Loucy (cell line): Measurements from ENCODE around the gene MPL.

Experiments used
- H2AFZ ChIP-seq: fragments of 200-600 bp; sonication (generic); 2 replicates; pipeline ENCODE4 v1.6.0; 2016; ENCODE audit warnings: antibody characterized with exemption, mild to moderate bottlenecking, low read length, moderate library complexity
- H3F3A ChIP-seq: fragments of 200-600 bp; 2 replicates; pipeline ENCODE4 v1.6.0; 2016; ENCODE audit warnings: antibody characterized with exemption, low read depth, mild to moderate bottlenecking
- H3K27me3 ChIP-seq: fragments of 200-600 bp; sonication (generic); 2 replicates; pipeline ENCODE4 v1.6.1; 2014; ENCODE audit warnings: low read length, mild to moderate bottlenecking; ENCODE audit not compliant: insufficient read depth, poor library complexity, severe bottlenecking
- H3K36me3 ChIP-seq: fragments of 200-600 bp; sonication (generic); 2 replicates; pipeline ENCODE4 v1.6.1; 2016; ENCODE audit warnings: low read length; ENCODE audit not compliant: insufficient read depth
- H3K4me1 ChIP-seq: fragments of 200-600 bp; sonication (generic); 2 replicates; pipeline ENCODE4 v1.5.1; 2014; ENCODE audit warnings: low read length, mild to moderate bottlenecking; ENCODE audit not compliant: insufficient read depth, poor library complexity, severe bottlenecking
- H3K4me2 ChIP-seq: fragments of 200-600 bp; sonication (generic); 2 replicates; pipeline ENCODE4 v1.6.0; 2014; ENCODE audit warnings: antibody characterized with exemption, low read length, low read depth, mild to moderate bottlenecking; ENCODE audit not compliant: poor library complexity, severe bottlenecking
- H3K4me3 ChIP-seq: fragments of 200-600 bp; sonication (generic); 2 replicates; pipeline ENCODE4 v1.5.1; 2014; ENCODE audit warnings: low read length, mild to moderate bottlenecking, mixed read lengths; ENCODE audit not compliant: poor library complexity, severe bottlenecking
- H3K79me2 ChIP-seq: fragments of 200-600 bp; sonication (generic); 2 replicates; pipeline ENCODE4 v1.6.1; 2014; ENCODE audit warnings: low read length; ENCODE audit not compliant: insufficient read depth
- H3K9ac ChIP-seq: fragments of 200-600 bp; sonication (generic); 2 replicates; pipeline ENCODE4 v1.6.0; 2014; ENCODE audit warnings: mild to moderate bottlenecking, low read depth, low read length, moderate library complexity; ENCODE audit not compliant: poor library complexity, severe bottlenecking
- H3K9me2 ChIP-seq: fragments of 200-600 bp; sonication (generic); replicated peaks from 2 replicates; pipeline ENCODE4 v1.6.1; 2016; ENCODE audit warnings: low read depth, low read length, mixed read lengths
- H3K9me3 ChIP-seq: fragments of 200-600 bp; sonication (generic); 2 replicates; pipeline ENCODE4 v1.6.1; 2014; ENCODE audit warnings: mild to moderate bottlenecking, antibody characterized with exemption, low read length, low read depth; ENCODE audit not compliant: insufficient read depth
- H4K20me1 ChIP-seq: fragments of 200-600 bp; sonication (generic); 2 replicates; pipeline ENCODE4 v1.6.0; 2014; ENCODE audit warnings: antibody characterized with exemption, low read length, mild to moderate bottlenecking; ENCODE audit not compliant: insufficient read depth, poor library complexity, severe bottlenecking
- EZH2phosphoT487 ChIP-seq: fragments of 200-600 bp; IDR thresholded peaks from 2 replicates; pipeline ENCODE4 v1.6.1; 2018; ENCODE audit warnings: antibody characterized with exemption, mild to moderate bottlenecking, moderate library complexity, borderline replicate concordance
- TF ChIP-seq, protein P1 (sequence below): fragments of 200-600 bp; sonication (generic); conservative IDR thresholded peaks from 2 replicates; pipeline ENCODE4 v1.5.1; 2014; ENCODE audit warnings: mild to moderate bottlenecking, antibody characterized with exemption, low read length

MPL gene

GRCh38 chr1:43304314-43304681 is 33.3 kb upstream of the MPL start:
- Histone ChIP-seq H3K9me2 (no peaks in the 10 kb centered on the region), H3F3A (no peaks in the 10 kb centered on the region), H3K79me2 (no peaks in the 10 kb centered on the region), H2AFZ (no peak overlapping the region), H3K9me3 (no peaks in the 10 kb centered on the region), H3K4me2 (no peak overlapping the region), H3K27me3 (no peaks in the 10 kb centered on the region), H3K4me1 (peaks cover 12% of the 10 kb centered on the region), H4K20me1 (no peaks in the 10 kb centered on the region), H3K9ac (no peak overlapping the region), H3K4me3 (no peak overlapping the region), H3K36me3 (no peaks in the 10 kb centered on the region)
- TF ChIP-seq EZH2phosphoT487 = no peak
- TF ChIP-seq, protein P1, sequence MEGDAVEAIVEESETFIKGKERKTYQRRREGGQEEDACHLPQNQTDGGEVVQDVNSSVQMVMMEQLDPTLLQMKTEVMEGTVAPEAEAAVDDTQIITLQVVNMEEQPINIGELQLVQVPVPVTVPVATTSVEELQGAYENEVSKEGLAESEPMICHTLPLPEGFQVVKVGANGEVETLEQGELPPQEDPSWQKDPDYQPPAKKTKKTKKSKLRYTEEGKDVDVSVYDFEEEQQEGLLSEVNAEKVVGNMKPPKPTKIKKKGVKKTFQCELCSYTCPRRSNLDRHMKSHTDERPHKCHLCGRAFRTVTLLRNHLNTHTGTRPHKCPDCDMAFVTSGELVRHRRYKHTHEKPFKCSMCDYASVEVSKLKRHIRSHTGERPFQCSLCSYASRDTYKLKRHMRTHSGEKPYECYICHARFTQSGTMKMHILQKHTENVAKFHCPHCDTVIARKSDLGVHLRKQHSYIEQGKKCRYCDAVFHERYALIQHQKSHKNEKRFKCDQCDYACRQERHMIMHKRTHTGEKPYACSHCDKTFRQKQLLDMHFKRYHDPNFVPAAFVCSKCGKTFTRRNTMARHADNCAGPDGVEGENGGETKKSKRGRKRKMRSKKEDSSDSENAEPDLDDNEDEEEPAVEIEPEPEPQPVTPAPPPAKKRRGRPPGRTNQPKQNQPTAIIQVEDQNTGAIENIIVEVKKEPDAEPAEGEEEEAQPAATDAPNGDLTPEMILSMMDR = no peak

DNA sequence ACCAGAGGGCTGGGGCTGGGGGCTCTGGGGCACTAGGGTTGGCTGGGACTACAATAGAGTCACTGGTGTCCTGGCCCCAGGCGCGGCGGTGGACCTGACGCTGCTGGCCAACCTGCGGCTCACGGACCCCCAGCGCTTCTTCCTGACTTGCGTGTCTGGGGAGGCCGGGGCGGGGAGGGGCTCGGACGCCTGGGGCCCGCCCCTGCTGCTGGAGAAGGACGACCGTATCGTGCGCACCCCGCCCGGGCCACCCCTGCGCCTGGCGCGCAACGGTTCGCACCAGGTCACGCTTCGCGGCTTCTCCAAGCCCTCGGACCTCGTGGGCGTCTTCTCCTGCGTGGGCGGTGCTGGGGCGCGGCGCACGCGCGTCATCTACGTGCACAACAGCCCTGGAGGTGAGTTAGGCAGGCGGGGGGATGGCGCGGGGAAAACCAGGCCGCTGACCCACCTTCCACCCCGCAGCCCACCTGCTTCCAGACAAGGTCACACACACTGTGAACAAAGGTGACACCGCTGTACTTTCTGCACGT is 32.8 kb upstream of the MPL start:
- H3K4me3 ChIP-seq = no peak overlapping the region
- no peaks in the 10 kb centered on the region for H3K9me3 ChIP-seq
- H3K36me3 ChIP-seq = no peaks in the 10 kb centered on the region
- no peak overlapping the region for H3K4me2 ChIP-seq
- no peaks in the 10 kb centered on the region for H3K79me2 ChIP-seq
- H3K4me1 ChIP-seq = peaks cover 12% of the 10 kb centered on the region
- no peak overlapping the region for H2AFZ ChIP-seq
- no peak overlapping the region for H3K9ac ChIP-seq
- no peaks in the 10 kb centered on the region for H3F3A ChIP-seq
- H3K9me2 ChIP-seq = no peaks in the 10 kb centered on the region
- no peaks in the 10 kb centered on the region for H3K27me3 ChIP-seq
- no peaks in the 10 kb centered on the region for H4K20me1 ChIP-seq
- no peak for TF ChIP-seq EZH2phosphoT487

DNA sequence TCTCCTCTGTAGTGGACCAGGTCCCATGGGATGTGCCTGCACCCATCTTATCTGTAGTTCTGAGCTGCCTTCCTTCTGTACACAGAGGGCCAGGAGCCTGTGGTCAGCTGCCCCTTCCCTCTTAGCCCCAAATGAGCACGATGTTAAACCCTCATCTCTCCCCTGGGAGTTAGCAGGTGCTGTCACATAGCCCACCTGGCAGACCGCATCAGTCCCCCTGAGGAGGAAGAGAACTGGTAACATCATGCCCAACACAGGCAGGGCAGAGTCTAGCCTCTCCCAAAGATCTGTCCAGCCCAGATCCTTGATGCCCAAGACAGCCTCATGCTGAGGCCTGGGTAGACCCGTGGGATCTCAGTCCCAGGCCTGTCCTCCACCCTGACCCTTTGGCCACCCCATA is 32.2 kb upstream of the MPL start:
- Histone ChIP-seq H3K4me1 (peaks cover 6% of the 10 kb centered on the region), H3K4me3 (no peak overlapping the region), H2AFZ (no peak overlapping the region), H3K9me3 (no peaks in the 10 kb centered on the region), H3K79me2 (no peaks in the 10 kb centered on the region), H3K9me2 (no peaks in the 10 kb centered on the region), H4K20me1 (no peaks in the 10 kb centered on the region), H3K4me2 (no peak overlapping the region), H3K36me3 (no peaks in the 10 kb centered on the region), H3F3A (no peaks in the 10 kb centered on the region), H3K27me3 (no peaks in the 10 kb centered on the region), H3K9ac (no peak overlapping the region)
- TF ChIP-seq, protein P1 = no peak
- TF ChIP-seq EZH2phosphoT487 = no peak
